Common myeloid progenitor, CD34-positive (primary cell): ENCODE data around the gene MRAP. TPM values are rescaled to one million over a fixed set of nuclear protein-coding genes. Genes with fewer than 3 reads are reported as not detected.

ENCODE experiments used
- CTCF ChIA-PET: fragments of 350-600 bp; sonication (Branson Sonifier 250); formaldehyde crosslinking; loops from one replicate; lab custom pipeline; 2021; ENCODE audit warnings: antibody characterized with exemption; lab: Charles Lee
- POLR2A ChIA-PET: fragments of 350-600 bp; sonication (Branson Sonifier 250); formaldehyde crosslinking; loops from one replicate; lab custom pipeline; 2021; ENCODE audit warnings: antibody characterized with exemption; lab: Charles Lee
- DNase-seq, 3 donors: peaks; one replicate each; pipeline versions ENCODE4 v3.0.0 to v3.0.0-alpha.2; 2013
- H3K27ac ChIP-seq, 2 experiments: 1 replicate in 1 of 2; 2 replicates in 1 of 2; pipeline ENCODE4 v1.7.0; 2013; ENCODE audit warnings: inconsistent platforms in 2 of 2, low read length in 2 of 2, mild to moderate bottlenecking in 2 of 2, low read depth in 1 of 2, moderate library complexity in 1 of 2; ENCODE audit not compliant: severe bottlenecking in 2 of 2, insufficient read depth in 1 of 2, poor library complexity in 1 of 2
- H3K27me3 ChIP-seq, 5 experiments: replicated peaks in 2 of 5; 1 replicate in 3 of 5; 2 replicates in 2 of 5; pipeline versions ENCODE4 v1.6.1 to v1.7.0; 2013; ENCODE audit warnings: low read length in 4 of 5, mild to moderate bottlenecking in 2 of 5, moderate library complexity in 2 of 5, inconsistent platforms in 1 of 5; ENCODE audit not compliant: insufficient read depth in 5 of 5, control insufficient read depth in 4 of 5
- H3K36me3 ChIP-seq, 4 experiments: 1 replicate in 2 of 4; 2 replicates in 2 of 4; pipeline versions ENCODE4 v1.6.1 to v1.7.0; 2013; ENCODE audit warnings: low read length in 3 of 4, control low read depth in 1 of 4, mild to moderate bottlenecking in 1 of 4; ENCODE audit not compliant: control insufficient read depth in 4 of 4, insufficient read depth in 4 of 4
- H3K4me1 ChIP-seq, 4 experiments: 1 replicate in 3 of 4; 2 replicates in 1 of 4; pipeline versions ENCODE4 v1.6.1 to v1.7.1; 2013; ENCODE audit warnings: low read length in 3 of 4, mild to moderate bottlenecking in 3 of 4, control low read depth in 1 of 4, inconsistent platforms in 1 of 4, moderate library complexity in 1 of 4; ENCODE audit not compliant: control insufficient read depth in 4 of 4, insufficient read depth in 4 of 4; ENCODE audit errors: control extremely low read depth in 1 of 4
- H3K4me3 ChIP-seq, 7 experiments: 1 replicate in 4 of 7; 2 replicates in 3 of 7; pipeline versions ENCODE4 v1.5.1 to v1.7.0; 2013; ENCODE audit warnings: mild to moderate bottlenecking in 7 of 7, low read length in 6 of 7, moderate library complexity in 6 of 7, inconsistent platforms in 2 of 7, low read depth in 2 of 7, control low read depth in 1 of 7; ENCODE audit not compliant: insufficient read depth in 4 of 7, control insufficient read depth in 1 of 7; ENCODE audit errors: extremely low read depth in 1 of 7
- H3K9me3 ChIP-seq, 5 experiments: 1 replicate in 4 of 5; 2 replicates in 1 of 5; pipeline versions ENCODE4 v1.6.1 to v1.7.1; 2013; ENCODE audit warnings: low read length in 4 of 5, mild to moderate bottlenecking in 2 of 5, inconsistent platforms in 1 of 5, low read depth in 1 of 5, moderate library complexity in 1 of 5; ENCODE audit not compliant: control insufficient read depth in 4 of 5, insufficient read depth in 2 of 5; ENCODE audit errors: control extremely low read depth in 1 of 5
- WGBS: methylation state at CpG from one replicate; pipeline ENCODE4 v1.1.5; 2013; ENCODE audit not compliant: insufficient coverage; 5-methylcytosine and 5-hydroxymethylcytosine counted together
- polyA plus RNA-seq: library from polyadenylated mRNA; unstranded; fragments of 120-200 nt; gene quantifications from one replicate; pipeline ENCODE4 v1.2.1, GENCODE V29; 2013

MRAP gene
- not detected for polyA plus RNA-seq

DNA sequence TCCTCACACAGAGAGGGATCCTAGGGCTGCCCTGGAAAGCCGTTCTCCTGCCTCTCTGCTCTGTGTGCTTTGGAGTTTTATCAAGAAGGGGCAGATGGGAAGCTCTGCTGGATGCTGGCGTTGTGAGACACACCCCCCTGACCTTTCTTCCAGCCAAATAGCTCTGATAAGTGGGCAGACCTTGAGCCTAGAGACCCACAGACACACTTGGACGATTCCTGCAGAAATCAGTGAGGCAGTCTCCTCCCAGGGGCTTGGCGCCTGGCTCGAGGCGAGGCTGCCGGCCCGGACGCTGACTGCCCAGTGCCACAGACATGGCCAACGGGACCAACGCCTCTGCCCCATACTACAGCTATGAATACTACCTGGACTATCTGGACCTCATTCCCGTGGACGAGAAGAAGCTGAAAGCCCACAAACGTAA, at the start of gene MRAP:
Gene MRAP, plus strand, starts transcription at position 198 of the 424 bp plus-strand sequence. Its CDS starts 117 bp downstream, at position 315.
- ChIA-PET CTCF (interaction anchor here (0.7 kb wide), 1 partner anchor 50 kb away, joined by 3 read pairs; no protein-coding TSS in a partner anchor), POLR2A (no interaction called here)
- Histone ChIP-seq H3K36me3 (peaks cover 0 to 16% (median 2%) of the 10 kb centered on the region in 4 experiments), H3K4me1 (no peaks in the 10 kb centered on the region), H3K27me3 (no peaks in the 10 kb centered on the region), H3K9me3 (no peaks in the 10 kb centered on the region), H3K27ac (peak within 1 kb of the TSS in 1 of 2 experiments; percentile 28), H3K4me3 (no peak within 1 kb of the TSS)
- 94% methylated on average over 14 of the region's 14 CpGs for WGBS
- DNase-seq, result no peak

- H3K4me1 ChIP-seq, result no peaks in the 10 kb centered on the region
- POLR2A ChIA-PET, result no interaction called here
- DNase-seq, result no peak
- 84% methylated on average over 12 of the region's 15 CpGs for WGBS
- peaks cover 0 to 3% (median 0%) of the 10 kb centered on the region in 5 experiments for H3K27me3 ChIP-seq
- H3K27ac ChIP-seq, result no peak overlapping the region
- CTCF ChIA-PET, result interaction anchor here (1.1 kb wide), 1 partner anchor 12 kb away, joined by 3 read pairs; no protein-coding TSS in a partner anchor
- H3K4me3 ChIP-seq, result no peak overlapping the region
- H3K9me3 ChIP-seq, result peaks cover 0 to 9% (median 2%) of the 10 kb centered on the region in 5 experiments
- H3K36me3 ChIP-seq, result no peaks in the 10 kb centered on the region
These were observed 49.0 kb upstream of the MRAP start for GRCh38 chr21:32249511-32250280.

- Histone ChIP-seq H3K9me3 (peaks cover 0 to 9% (median 2%) of the 10 kb centered on the region in 5 experiments), H3K4me3 (no peak overlapping the region), H3K27ac (no peak overlapping the region), H3K36me3 (no peaks in the 10 kb centered on the region), H3K4me1 (no peaks in the 10 kb centered on the region), H3K27me3 (peaks cover 0 to 3% (median 0%) of the 10 kb centered on the region in 5 experiments)
- DNase-seq, result no peak
- ChIA-PET POLR2A (no interaction called here), CTCF (no interaction called here)
These were observed 46.5 kb upstream of the MRAP start for GRCh38 chr21:32252136-32252535.

GRCh38 chr21:32253215-32253641, 45.4 kb upstream of the MRAP start:
- Histone ChIP-seq H3K4me3 (no peak overlapping the region), H3K27ac (no peak overlapping the region), H3K27me3 (no peaks in the 10 kb centered on the region), H3K9me3 (peaks cover 0 to 9% (median 2%) of the 10 kb centered on the region in 5 experiments), H3K36me3 (no peaks in the 10 kb centered on the region), H3K4me1 (no peaks in the 10 kb centered on the region)
- WGBS, result 97% methylated on average over 6 of the region's 7 CpGs
- POLR2A ChIA-PET, result no interaction called here
- no peak for DNase-seq
- CTCF ChIA-PET, result no interaction called here

DNA sequence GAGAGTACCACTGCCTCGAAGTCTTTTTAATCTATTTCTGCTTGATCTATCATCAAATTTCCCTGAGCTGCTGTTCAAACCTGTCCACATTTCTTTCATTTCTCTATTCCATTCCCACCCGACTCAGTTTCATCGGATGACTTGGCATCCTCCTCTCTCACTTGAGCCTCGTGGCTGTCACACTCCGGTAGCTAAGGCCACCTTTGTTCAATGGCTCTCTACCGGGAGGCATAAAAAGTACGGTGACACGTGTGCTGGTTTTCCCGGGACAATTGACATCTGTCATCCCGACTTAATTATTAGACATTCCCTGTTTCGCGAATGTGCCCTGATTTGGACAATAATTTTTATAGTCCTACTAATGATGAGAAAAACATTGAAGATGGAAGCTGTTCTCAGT, 42.4 kb upstream of the MRAP start:
- no peaks in the 10 kb centered on the region for H3K36me3 ChIP-seq
- H3K27ac ChIP-seq, result no peak overlapping the region
- ChIA-PET CTCF (interaction anchor here (1.4 kb wide), 1 partner anchor 13 kb away, joined by 5 read pairs; no protein-coding TSS in a partner anchor), POLR2A (no interaction called here)
- H3K9me3 ChIP-seq, result peaks cover 0 to 1% (median 0%) of the 10 kb centered on the region in 5 experiments
- H3K27me3 ChIP-seq, result no peaks in the 10 kb centered on the region
- no peaks in the 10 kb centered on the region for H3K4me1 ChIP-seq
- no peak for DNase-seq
- H3K4me3 ChIP-seq, result no peak overlapping the region
- WGBS, result 94% methylated on average over 12 of the region's 12 CpGs

DNA sequence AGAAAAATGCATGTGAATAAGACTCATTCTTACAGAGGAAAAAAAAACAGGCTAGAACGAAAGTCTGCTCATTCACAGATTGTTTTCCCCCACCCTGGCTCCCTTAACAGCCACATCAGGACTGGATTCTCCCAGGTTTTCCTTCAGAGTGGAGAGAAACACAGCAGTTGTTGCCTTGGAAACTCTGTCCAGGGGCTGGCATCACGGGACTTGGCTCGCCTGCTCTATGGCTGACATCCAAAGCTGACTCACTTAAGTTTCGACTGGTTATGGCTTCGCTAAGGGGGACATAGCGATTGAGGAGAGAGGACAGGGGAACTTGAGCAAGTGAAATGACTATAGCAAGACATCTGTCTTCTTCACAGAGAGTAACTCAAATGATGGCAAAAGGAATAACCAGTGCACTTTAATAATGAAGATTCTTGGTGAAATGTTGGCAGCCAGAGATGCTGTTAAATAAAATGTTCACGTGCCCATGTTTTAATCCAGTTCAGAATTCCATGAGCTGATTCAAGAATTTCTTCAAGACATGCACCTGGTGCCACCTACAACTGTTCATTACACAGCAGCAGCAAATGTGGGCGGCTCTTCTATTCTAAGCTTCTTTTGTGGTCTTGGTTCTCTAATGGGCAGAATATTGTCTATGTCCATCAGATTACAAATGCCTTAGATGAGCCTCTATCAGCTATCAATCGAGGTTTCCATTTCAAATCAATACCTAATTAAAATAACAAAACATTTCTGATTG, 41.6 kb upstream of the MRAP start:
- H3K27ac ChIP-seq, result no peak overlapping the region
- POLR2A ChIA-PET, result no interaction called here
- peak in 2 of 3 donors; percentile 6 to 15 for DNase-seq
- no peak overlapping the region for H3K4me3 ChIP-seq
- H3K36me3 ChIP-seq, result no peaks in the 10 kb centered on the region
- 66% methylated on average over 8 of the region's 9 CpGs for WGBS
- H3K9me3 ChIP-seq, result no peaks in the 10 kb centered on the region
- CTCF ChIA-PET, result interaction anchor here (0.6 to 2.3 kb wide), 6 partner anchors 9 to 1504 kb away, joined by 3 to 8 read pairs (median 3); no protein-coding TSS in a partner anchor
- H3K27me3 ChIP-seq, result no peaks in the 10 kb centered on the region
- no peaks in the 10 kb centered on the region for H3K4me1 ChIP-seq
